Calu3 (cell line): ENCODE data around the gene MALRD1. TPM values are rescaled to one million over a fixed set of nuclear protein-coding genes. Genes with fewer than 3 reads are reported as not detected.
"Not testable (repeated sequence)": the region's sequence is repeated elsewhere in the genome, so short reads cannot be mapped to it uniquely, and the experiment has no call there.

Experiments used
- BruUV-seq: library from RNA; stranded (reverse); fragments of 400-500 nt; replicated peaks from 2 replicates; lab custom pipeline; 2021; lab: Mats Ljungman, UMichigan
- CTCF ChIA-PET: fragments of 300-600 bp; sonication (Branson Sonifier 250); formaldehyde crosslinking; loops from one replicate; lab custom pipeline; 2022; ENCODE audit warnings: antibody characterized with exemption; lab: Charles Lee
- DNase-seq: peaks from one replicate; pipeline ENCODE4 v3.0.0; 2022
- H3K27ac Mint-ChIP-seq: one replicate; pipeline ENCODE4 v1.8.0; 2022; ENCODE audit warnings: mixed read lengths; ENCODE audit not compliant: unreplicated experiment
- H3K27me3 Mint-ChIP-seq: one replicate; pipeline ENCODE4 v1.8.0; 2022; ENCODE audit warnings: mixed read lengths; ENCODE audit not compliant: unreplicated experiment
- H3K36me3 Mint-ChIP-seq: one replicate; pipeline ENCODE4 v1.8.0; 2022; ENCODE audit warnings: mild to moderate bottlenecking, moderate library complexity, mixed read lengths; ENCODE audit not compliant: insufficient read depth, unreplicated experiment
- H3K4me1 Mint-ChIP-seq: one replicate; pipeline ENCODE4 v1.8.0; 2022; ENCODE audit warnings: mild to moderate bottlenecking, low read depth, mixed read lengths; ENCODE audit not compliant: unreplicated experiment
- H3K4me3 Mint-ChIP-seq: one replicate; pipeline ENCODE4 v1.8.0; 2022; ENCODE audit warnings: mild to moderate bottlenecking, low read depth, moderate library complexity, mixed read lengths; ENCODE audit not compliant: unreplicated experiment
- H3K9me3 Mint-ChIP-seq: one replicate; pipeline ENCODE4 v1.8.0; 2022; ENCODE audit warnings: low read depth, mixed read lengths; ENCODE audit not compliant: unreplicated experiment
- intact Hi-C: fragments of 100-400 bp; cut with micrococcal nuclease; formaldehyde crosslinking; loops from one replicate; pipeline ENCODE4 v1.10.0; 2022; ENCODE audit not compliant: unreplicated experiment
- total RNA-seq: library from RNA; stranded (reverse); gene quantifications from 2 replicates; pipeline ENCODE4 v1.2.3, GENCODE V29; 2022
- TF ChIP-seq, protein P1 (sequence below): fragments of 200-600 bp; IDR thresholded peaks from one replicate; pipeline ENCODE4 v1.8.0; 2022; ENCODE audit warnings: antibody characterized with exemption; ENCODE audit not compliant: unreplicated experiment

The MALRD1 gene
- total RNA-seq, 1 experiment from 2014 or later, result not detected

DNA sequence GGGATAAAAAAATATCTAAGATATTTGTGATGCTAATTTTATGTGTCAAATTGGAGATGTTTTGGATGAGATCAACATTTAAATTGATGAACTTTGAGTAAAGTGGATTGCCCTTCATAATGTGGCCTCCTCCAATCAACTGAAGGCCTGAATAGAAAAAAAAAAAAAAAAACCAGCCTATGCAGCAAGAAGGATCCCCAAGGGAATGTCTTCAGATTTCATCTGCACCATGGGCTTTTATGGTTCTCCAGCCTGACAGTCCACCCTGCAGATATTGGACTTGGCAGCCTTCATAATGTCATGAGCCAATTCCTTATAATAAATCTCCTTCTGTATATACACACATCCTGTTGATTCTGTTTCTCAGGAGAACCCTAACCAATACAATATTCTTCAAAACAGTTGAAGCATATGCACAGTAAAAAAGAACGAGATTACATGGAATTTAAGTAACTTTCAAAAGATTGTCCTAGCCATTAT is 450.7 kb downstream of the MALRD1 start:
- Mint-ChIP-seq H3K9me3 (peaks cover 10% of the 10 kb centered on the region), H3K27me3 (no peaks in the 10 kb centered on the region), H3K27ac (no peak overlapping the region), H3K36me3 (no peaks in the 10 kb centered on the region), H3K4me3 (no peak overlapping the region), H3K4me1 (no peaks in the 10 kb centered on the region)
- intact Hi-C loops, result no loop called here
- BruUV-seq, result no TSS peak
- CTCF ChIA-PET, result interaction anchor here (0.6 kb wide), 1 partner anchor 1371 kb away, joined by 3 read pairs; no protein-coding TSS in a partner anchor
- TF ChIP-seq, protein P1, sequence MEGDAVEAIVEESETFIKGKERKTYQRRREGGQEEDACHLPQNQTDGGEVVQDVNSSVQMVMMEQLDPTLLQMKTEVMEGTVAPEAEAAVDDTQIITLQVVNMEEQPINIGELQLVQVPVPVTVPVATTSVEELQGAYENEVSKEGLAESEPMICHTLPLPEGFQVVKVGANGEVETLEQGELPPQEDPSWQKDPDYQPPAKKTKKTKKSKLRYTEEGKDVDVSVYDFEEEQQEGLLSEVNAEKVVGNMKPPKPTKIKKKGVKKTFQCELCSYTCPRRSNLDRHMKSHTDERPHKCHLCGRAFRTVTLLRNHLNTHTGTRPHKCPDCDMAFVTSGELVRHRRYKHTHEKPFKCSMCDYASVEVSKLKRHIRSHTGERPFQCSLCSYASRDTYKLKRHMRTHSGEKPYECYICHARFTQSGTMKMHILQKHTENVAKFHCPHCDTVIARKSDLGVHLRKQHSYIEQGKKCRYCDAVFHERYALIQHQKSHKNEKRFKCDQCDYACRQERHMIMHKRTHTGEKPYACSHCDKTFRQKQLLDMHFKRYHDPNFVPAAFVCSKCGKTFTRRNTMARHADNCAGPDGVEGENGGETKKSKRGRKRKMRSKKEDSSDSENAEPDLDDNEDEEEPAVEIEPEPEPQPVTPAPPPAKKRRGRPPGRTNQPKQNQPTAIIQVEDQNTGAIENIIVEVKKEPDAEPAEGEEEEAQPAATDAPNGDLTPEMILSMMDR, result no peak
- no peak for DNase-seq

DNA sequence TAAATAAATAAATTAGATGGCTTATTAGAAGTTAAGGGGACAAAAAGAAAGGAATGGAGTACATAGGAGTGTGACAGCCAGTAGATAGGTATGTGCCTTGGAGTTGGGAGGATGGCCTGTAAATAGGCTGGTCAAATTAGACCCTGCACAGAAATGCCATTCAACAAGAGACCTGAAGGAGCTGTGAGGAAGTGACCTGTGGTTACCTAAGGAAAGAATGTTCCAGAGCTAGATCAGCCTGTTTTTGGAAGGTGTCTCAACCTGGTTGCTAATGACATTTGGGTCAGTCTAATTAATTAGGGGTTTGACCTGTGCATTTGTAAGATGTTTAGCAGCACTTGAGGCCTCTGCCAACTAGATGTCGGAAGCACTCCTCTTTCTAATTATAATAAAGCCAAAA is 452.4 kb downstream of the MALRD1 start:
- Mint-ChIP-seq H3K4me1 (no peaks in the 10 kb centered on the region), H3K27me3 (no peaks in the 10 kb centered on the region), H3K4me3 (no peak overlapping the region), H3K9me3 (peaks cover 5% of the 10 kb centered on the region), H3K36me3 (no peaks in the 10 kb centered on the region), H3K27ac (no peak overlapping the region)
- DNase-seq, result no peak
- intact Hi-C loops, result no loop called here
- TF ChIP-seq, protein P1, result no peak
- no TSS peak for BruUV-seq
- CTCF ChIA-PET, result no interaction called here

DNA sequence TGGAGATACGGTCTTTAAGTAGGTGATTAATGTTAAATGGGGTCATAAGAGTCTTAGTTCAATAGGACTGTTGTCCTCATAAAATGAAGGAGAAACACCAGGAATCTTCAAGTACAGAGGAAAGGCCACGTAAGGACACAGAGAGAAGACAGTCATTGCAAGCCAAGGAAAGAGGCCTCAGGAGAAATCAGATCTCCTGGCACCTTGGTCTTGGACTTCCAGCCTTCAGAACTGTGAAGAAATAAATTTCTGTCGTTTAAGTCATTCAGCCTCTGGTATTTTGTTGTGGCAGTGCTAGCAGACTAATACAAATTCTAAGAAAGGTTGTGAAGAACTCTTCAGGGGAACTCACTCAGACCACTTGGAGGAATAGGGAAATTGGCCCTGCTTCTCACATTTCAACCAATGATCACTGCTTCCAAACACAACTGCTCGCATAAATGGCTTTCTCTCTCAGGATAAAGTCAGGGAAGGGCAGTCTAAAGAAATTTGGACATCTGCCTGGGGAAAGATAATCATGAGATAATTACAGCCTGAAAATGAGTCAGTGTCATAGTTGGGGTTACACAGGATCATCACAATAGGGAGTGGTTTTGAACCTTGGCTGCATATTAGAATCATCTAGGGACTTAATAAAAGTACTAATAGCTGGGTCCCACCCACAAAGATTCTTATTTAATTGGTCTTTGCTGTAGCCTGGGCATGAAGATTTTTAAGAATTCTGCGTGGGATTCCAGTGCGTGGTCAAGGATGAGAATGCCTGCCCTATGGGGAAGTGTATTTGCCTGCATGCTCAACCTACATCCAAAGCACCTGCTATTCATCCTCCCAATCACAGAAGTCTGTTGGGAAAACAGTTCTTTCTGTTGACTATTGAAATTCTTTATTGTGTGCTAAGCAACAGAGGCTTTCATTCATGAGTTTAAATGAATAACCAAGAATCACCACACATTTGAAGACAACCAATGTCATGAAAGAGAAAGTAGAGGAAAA is 457.0 kb downstream of the MALRD1 start:
- Mint-ChIP-seq H3K27ac (no peak overlapping the region), H3K4me3 (no peak overlapping the region), H3K4me1 (no peaks in the 10 kb centered on the region), H3K9me3 (no peaks in the 10 kb centered on the region), H3K27me3 (no peaks in the 10 kb centered on the region), H3K36me3 (no peaks in the 10 kb centered on the region)
- intact Hi-C loops, result no loop called here
- DNase-seq, result no peak
- CTCF ChIA-PET, result no interaction called here
- TF ChIP-seq, protein P1, result no peak
- no TSS peak for BruUV-seq

DNA sequence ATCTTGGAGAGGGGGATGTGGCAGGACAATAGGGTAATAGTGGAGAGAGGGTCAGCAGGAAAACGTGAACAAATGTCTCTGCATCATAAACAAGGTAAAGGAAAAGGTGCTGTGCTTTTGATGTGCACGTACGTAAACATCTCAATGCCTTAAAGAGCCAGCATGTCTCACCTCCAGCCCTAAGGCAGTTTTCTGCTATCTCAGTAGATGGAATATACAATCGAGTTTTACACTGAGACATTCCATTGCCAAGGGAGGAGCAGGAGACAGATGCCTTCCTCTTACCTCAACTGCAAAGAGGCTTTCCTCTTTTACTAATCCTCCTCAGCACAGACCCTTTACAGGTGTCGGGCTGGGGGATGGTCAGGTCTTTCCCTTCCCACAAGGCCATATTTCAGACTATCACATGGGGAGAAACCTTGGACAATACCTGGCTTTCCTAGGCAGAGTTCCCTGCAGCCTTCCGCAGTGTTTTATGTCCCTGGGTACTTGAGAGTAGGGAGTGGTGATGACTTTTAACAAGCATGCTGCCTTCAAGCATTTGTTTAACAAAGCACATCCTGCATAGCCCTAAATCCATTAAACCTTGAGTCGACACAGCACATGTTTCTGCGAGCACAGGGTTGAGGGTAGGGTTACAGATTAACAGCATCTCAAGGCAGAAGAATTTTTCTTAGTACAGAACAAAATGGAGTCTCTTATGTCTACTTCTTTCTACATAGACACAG is 461.6 kb downstream of the MALRD1 start:
- DNase-seq, H3K4me1 Mint-ChIP-seq, H3K27ac Mint-ChIP-seq, intact Hi-C loops, H3K36me3 Mint-ChIP-seq, H3K27me3 Mint-ChIP-seq, BruUV-seq, H3K4me3 Mint-ChIP-seq, H3K9me3 Mint-ChIP-seq, CTCF ChIA-PET: not testable (repeated sequence)
